Heart left ventricle (tissue), 16 donors: ENCODE results near the gene SMPX. TPM values are rescaled to one million over a fixed set of nuclear protein-coding genes. Genes with fewer than 3 reads are reported as not detected.
A peak's percentile ranks its signal among the peaks of the same experiment; 100 is the strongest.

ENCODE experiments used
- ATAC-seq, 4 donors: fragments of 200-7000 bp; cut with Tn5 transposase; one replicate each; pipeline ENCODE4 v1.9.1; 2020 to 2022; ENCODE audit warnings: moderate library complexity in 4 of 4, mild to moderate bottlenecking in 3 of 4, moderate number of reproducible peaks in 1 of 4
- DNase-seq, 5 donors: peaks; one replicate each; pipeline ENCODE4 v3.0.0-alpha.2; 2020
- H3K27ac ChIP-seq, 12 donors: fragments of 200-600 bp; sonication (generic) in 4 of 12; one replicate each; pipeline versions ENCODE4 v1.5.0 to v1.8.0; 2016 to 2022; ENCODE audit warnings: mild to moderate bottlenecking in 2 of 12
- H3K27me3 ChIP-seq, 9 donors: fragments of 200-600 bp; sonication (generic) in 2 of 9; one replicate each; pipeline versions ENCODE4 v1.5.1 to v1.8.0; 2016 to 2022; ENCODE audit warnings: mild to moderate bottlenecking in 3 of 9
- H3K36me3 ChIP-seq, 9 donors: fragments of 200-600 bp; sonication (generic) in 2 of 9; one replicate each; pipeline versions ENCODE4 v1.5.0 to v1.8.0; 2018 to 2022; ENCODE audit warnings: mild to moderate bottlenecking in 2 of 9
- H3K4me1 ChIP-seq, 12 donors: fragments of 200-600 bp; sonication (generic) in 4 of 12; one replicate each; pipeline versions ENCODE4 v1.5.0 to v1.8.0; 2016 to 2022; ENCODE audit warnings: mild to moderate bottlenecking in 3 of 12
- H3K4me3 ChIP-seq, 12 donors: fragments of 200-600 bp; sonication (generic) in 4 of 12; one replicate each; pipeline versions ENCODE4 v1.5.0 to v1.8.0; 2017 to 2022; ENCODE audit warnings: mild to moderate bottlenecking in 9 of 12, moderate library complexity in 4 of 12
- H3K9me3 ChIP-seq, 12 donors: fragments of 200-600 bp; sonication (generic) in 4 of 12; one replicate each; pipeline versions ENCODE4 v1.5.0 to v1.8.0; 2016 to 2022; ENCODE audit warnings: mild to moderate bottlenecking in 1 of 12
- CTCF ChIP-seq, 12 donors: fragments of 200-600 bp; sonication (generic) in 4 of 12; IDR thresholded peaks; one replicate each; pipeline versions ENCODE4 v1.5.0 to v1.8.0; 2018 to 2022; ENCODE audit warnings: antibody characterized with exemption in 12 of 12, mild to moderate bottlenecking in 5 of 12
- POLR2A ChIP-seq, 2 donors: fragments of 450-650 bp; IDR thresholded peaks; one replicate each; pipeline ENCODE4 v1.6.1; 2017; ENCODE audit warnings: antibody characterized with exemption in 2 of 2, mild to moderate bottlenecking in 2 of 2, moderate library complexity in 2 of 2
- WGBS, 4 donors: extraction: QIAGEN DNeasy Blood & Tissue Kit in 2 of 4; methylation state at CpG; one replicate each; pipeline versions ENCODE4 v1.1.5 to v1.1.7; 2013 to 2018; 5-methylcytosine and 5-hydroxymethylcytosine counted together
- intact Hi-C, 10 donors: fragments of 100-400 bp; cut with DNase I; formaldehyde crosslinking; loops; one replicate each; pipeline versions ENCODE4 v1.11.1 to v1.14.2; 2022
- polyA plus RNA-seq, 2 donors: library from polyadenylated mRNA; stranded (reverse); fragments of 200-250 nt; gene quantifications; one replicate each; pipeline ENCODE4 v1.2.3, GENCODE V29; 2013
- total RNA-seq, 9 donors: library from RNA; depleted of rRNA in 2 of 9; stranded (reverse); fragments of >200 nt in 2 of 9; fragmentation: NEBNext Ultra II Directional in 3 of 9; extraction: Animal tissue kit (Norgen Biotek cat#: 25700) in 3 of 9; gene quantifications; one replicate each; pipeline versions ENCODE4 v1.1.0 to v1.2.4, GENCODE V29; 2016 to 2023
- donor health status: ischemic (EF 13 %, LVEDD 7.1; RV severe dilation, severe dysfunction).
- donor health status: healthy with polysubstance abuse.
- donor health status: DM: no; HTN: yes; CAD: no.
- donor health status: DM: no; HTN: no; CAD: no.
- donor health status: ischemic (EF 25% LVEDD 6.9; RV normal size, moderate dysfunction).
- donor health status: ischemic (EF 25% LVEDD 5.7; RV mildly dilated, moderate dysfunction).
- donor health status: healthy.
- donor health status: DM: yes; HTN: yes; CAD: no.
- donor health status: ischemic (EF 35%, LVEDD 5.7; RV mildly dilated, moderate dysfunction).
- donor health status: nonischemic (EF 11% LVEDD 7.7; RV severe dilation, severe dysfunction).
- donor health status: DM: yes; HTN: yes; CAD: no.
- donor health status: PGD.
- donor health status: ischemic (EF 29% LVEDD 5.4; RV normal size, mild dysfunction).
- donor health status: nonischemic (EF 23%, LVEDD 6.1; RV moderate dilation, normal function).

The SMPX gene
- total and polyA plus RNA-seq, 11 donors = 340 to 972 (median 694) TPM

GRCh38 chrX:21725496-21725895 is 32.4 kb downstream of the SMPX start:
- DNase-seq (no peak), ATAC-seq (no peak)
- intact Hi-C loops = loop anchor here in 1 of 10 donors (10.0 kb wide), 1 partner anchor 1191 kb away; no protein-coding TSS in a partner anchor
- 16 to 18% (median 17%) methylated on average over 2 of the region's 2 CpGs for WGBS, 4 donors
- H3K4me1 ChIP-seq = peaks cover 0 to 33% (median 0%) of the 10 kb centered on the region in 12 donors
- TF ChIP-seq CTCF (IDR thresholded peaks at IDR 0.05) (peak in 3 of 12 donors; percentile 13 to 31 (median 17)), POLR2A (IDR thresholded peaks at IDR 0.05) (no peak)
- no peaks in the 10 kb centered on the region for H3K36me3 ChIP-seq
- H3K4me3 ChIP-seq = no peak overlapping the region
- peak overlapping the region in 1 of 12 donors; percentile 34 for H3K27ac ChIP-seq
- H3K27me3 ChIP-seq = peaks cover 0 to 11% (median 0%) of the 10 kb centered on the region in 9 donors
- no peaks in the 10 kb centered on the region for H3K9me3 ChIP-seq

- H3K4me3 ChIP-seq = no peak overlapping the region
- no peaks in the 10 kb centered on the region for H3K36me3 ChIP-seq
- no peaks in the 10 kb centered on the region for H3K9me3 ChIP-seq
- H3K27ac ChIP-seq = peak overlapping the region in 2 of 12 donors; percentile 48 to 56
- peaks cover 0 to 11% (median 0%) of the 10 kb centered on the region in 9 donors for H3K27me3 ChIP-seq
- intact Hi-C loops = loop anchor here in 1 of 10 donors (10.0 kb wide), 1 partner anchor 1189 kb away; no protein-coding TSS in a partner anchor
- no peak for DNase-seq
- TF ChIP-seq POLR2A (IDR thresholded peaks at IDR 0.05) (no peak), CTCF (IDR thresholded peaks at IDR 0.05) (no peak)
- peak in 3 of 4 donors; percentile 32 to 52 (median 41) for ATAC-seq
- 39 to 48% (median 47%) methylated on average over 4 of the region's 4 CpGs for WGBS, 4 donors
- H3K4me1 ChIP-seq = peaks cover 0 to 30% (median 0%) of the 10 kb centered on the region in 12 donors
These were observed 34.1 kb downstream of the SMPX start for GRCh38 chrX:21723814-21724213.

GRCh38 chrX:21723084-21723483 is 34.8 kb downstream of the SMPX start:
- no peak for TF ChIP-seq POLR2A (IDR thresholded peaks at IDR 0.05)
- TF ChIP-seq CTCF (IDR thresholded peaks at IDR 0.05) = no peak
- Histone ChIP-seq H3K4me3 (no peak overlapping the region), H3K27ac (no peak overlapping the region), H3K4me1 (peaks cover 0 to 33% (median 0%) of the 10 kb centered on the region in 12 donors), H3K36me3 (no peaks in the 10 kb centered on the region), H3K9me3 (no peaks in the 10 kb centered on the region), H3K27me3 (peaks cover 0 to 11% (median 0%) of the 10 kb centered on the region in 9 donors)
- DNase-seq = no peak
- intact Hi-C loops = loop anchor here in 1 of 10 donors (10.0 kb wide), 1 partner anchor 1188 kb away; no protein-coding TSS in a partner anchor
- no peak for ATAC-seq

- TF ChIP-seq CTCF (IDR thresholded peaks at IDR 0.05) (no peak), POLR2A (IDR thresholded peaks at IDR 0.05) (no peak)
- H3K36me3 ChIP-seq = no peaks in the 10 kb centered on the region
- no peak for DNase-seq
- intact Hi-C loops = loop anchor here in 1 of 10 donors (10.0 kb wide), 1 partner anchor 1186 kb away; no protein-coding TSS in a partner anchor
- ATAC-seq = peak; percentile 32 to 74 (median 54)
- no peaks in the 10 kb centered on the region for H3K9me3 ChIP-seq
- H3K4me3 ChIP-seq = no peak overlapping the region
- 33 to 50% (median 43%) methylated on average over 3 of the region's 3 CpGs for WGBS, 4 donors
- peaks cover 0 to 8% (median 0%) of the 10 kb centered on the region in 9 donors for H3K27me3 ChIP-seq
- peak overlapping the region in 6 of 12 donors; percentile 42 to 69 (median 62) for H3K27ac ChIP-seq
- H3K4me1 ChIP-seq = peaks cover 0 to 25% (median 0%) of the 10 kb centered on the region in 12 donors
These were observed 36.7 kb downstream of the SMPX start for GRCh38 chrX:21721195-21721594.
